Stomach smooth muscle (tissue), 2 donors: ENCODE data around the gene NCS1.
A peak's percentile ranks its signal among the peaks of the same experiment; 100 is the strongest.
"Not testable (repeated sequence)": the region's sequence is repeated elsewhere in the genome, so short reads cannot be mapped to it uniquely, and the experiment has no call there.

Source experiments
- H3K27ac ChIP-seq: one replicate; pipeline ENCODE4 v1.7.0; 2013; ENCODE audit warnings: mild to moderate bottlenecking, low read length, inconsistent platforms
- H3K27me3 ChIP-seq, 2 donors: one replicate each; pipeline ENCODE4 v1.7.0; 2013; ENCODE audit warnings: low read length in 2 of 2; ENCODE audit not compliant: insufficient read depth in 2 of 2, control insufficient read depth in 1 of 2
- H3K36me3 ChIP-seq, 2 donors: one replicate each; pipeline ENCODE4 v1.7.0; 2013; ENCODE audit warnings: low read length in 2 of 2; ENCODE audit not compliant: control insufficient read depth in 2 of 2, insufficient read depth in 2 of 2
- H3K4me1 ChIP-seq: one replicate; pipeline ENCODE4 v1.7.0; 2013; ENCODE audit warnings: low read length; ENCODE audit not compliant: control insufficient read depth, insufficient read depth
- H3K4me3 ChIP-seq, 2 donors: one replicate each; pipeline ENCODE4 v1.7.0; 2013; ENCODE audit warnings: low read length in 2 of 2
- H3K9ac ChIP-seq, 2 donors: one replicate each; pipeline ENCODE4 v1.7.0; 2013; ENCODE audit warnings: low read length in 2 of 2, mild to moderate bottlenecking in 1 of 2
- H3K9me3 ChIP-seq, 2 donors: one replicate each; pipeline ENCODE4 v1.7.0; 2013; ENCODE audit warnings: low read length in 2 of 2; ENCODE audit not compliant: control insufficient read depth in 2 of 2
- donor health status: healthy.
- donor health status: Pancreatic carcinoma.

NCS1 gene

DNA sequence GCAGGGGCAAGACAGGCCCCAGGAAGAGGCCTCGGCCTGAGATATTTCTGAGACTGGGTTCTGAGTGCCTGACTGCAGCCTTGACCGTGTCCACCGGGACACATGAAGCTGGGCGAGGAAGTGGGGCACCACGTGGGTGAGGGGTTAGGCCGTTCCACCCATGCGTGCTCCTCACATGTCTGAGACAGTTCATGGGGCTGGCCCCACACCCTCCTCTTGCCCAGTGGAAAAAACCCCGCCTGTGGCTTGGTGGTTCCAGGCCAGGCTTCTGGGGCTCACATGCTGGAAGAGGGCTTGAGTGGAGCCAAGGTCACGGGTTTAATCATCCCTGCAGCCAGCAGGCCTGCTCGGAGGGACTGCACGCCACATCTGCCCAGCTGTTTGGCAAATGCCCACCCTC, 104.8 kb downstream of the NCS1 start:
- H3K27ac ChIP-seq = no peak overlapping the region

GRCh38 chr9:130277525-130277924, 105.3 kb downstream of the NCS1 start:
- H3K27me3 ChIP-seq = not testable (repeated sequence)

More for the DNA sequence above, 104.8 kb downstream of the NCS1 start:
- Histone ChIP-seq H3K36me3 (no peaks in the 10 kb centered on the region), H3K27me3 (no peaks in the 10 kb centered on the region), H3K9me3 (no peaks in the 10 kb centered on the region), H3K4me3 (no peak overlapping the region), H3K4me1 (peaks cover 7% of the 10 kb centered on the region), H3K9ac (no peak overlapping the region)

DNA sequence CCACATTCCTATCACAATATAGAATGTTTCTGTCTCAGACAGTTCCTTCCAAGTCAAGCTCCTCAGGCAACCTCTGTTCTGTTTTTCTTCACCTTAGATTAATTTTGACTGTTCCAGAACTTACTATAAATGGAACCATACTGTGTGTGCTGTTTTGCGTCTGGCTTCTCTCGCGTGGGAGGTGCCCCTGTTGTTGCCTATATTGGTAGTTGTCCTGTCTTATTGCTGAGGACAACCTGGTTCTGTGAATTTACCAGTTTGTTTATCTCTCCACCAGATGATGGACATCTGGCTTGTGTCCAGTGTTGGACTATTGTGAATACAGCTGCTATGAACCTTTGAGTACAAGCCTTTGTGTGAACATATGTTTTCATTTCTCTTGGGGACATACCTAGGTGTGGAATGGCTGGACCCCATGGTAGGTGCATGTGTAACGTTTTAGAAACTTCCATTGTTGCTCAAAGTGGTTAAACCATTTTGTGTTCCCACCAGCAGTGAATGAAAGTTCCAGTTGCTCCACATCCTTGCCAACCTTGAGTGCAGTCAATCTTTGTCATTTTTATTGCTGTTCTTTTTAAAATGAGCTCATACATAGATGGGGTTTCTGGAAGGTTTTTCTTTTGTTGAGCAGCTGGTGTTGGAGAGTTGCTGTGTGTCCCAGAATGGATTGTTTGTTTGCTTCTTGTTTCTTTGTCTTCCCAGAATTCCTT, 111.5 kb downstream of the NCS1 start:
- peaks cover 3 to 8% of the 10 kb centered on the region in 2 donors for H3K36me3 ChIP-seq
- peak overlapping the region; percentile 31 for H3K27ac ChIP-seq
- peaks cover 43% of the 10 kb centered on the region for H3K4me1 ChIP-seq
- no peak overlapping the region for H3K4me3 ChIP-seq
- H3K9me3 ChIP-seq = no peaks in the 10 kb centered on the region
- H3K27me3 ChIP-seq = no peaks in the 10 kb centered on the region
- no peak overlapping the region for H3K9ac ChIP-seq

More at GRCh38 chr9:130277525-130277924, 105.3 kb downstream of the NCS1 start:
- not testable (repeated sequence) for H3K36me3 ChIP-seq, H3K27ac ChIP-seq, H3K9me3 ChIP-seq, H3K4me3 ChIP-seq, H3K9ac ChIP-seq
- H3K4me1 ChIP-seq = peaks cover 13% of the 10 kb centered on the region

DNA sequence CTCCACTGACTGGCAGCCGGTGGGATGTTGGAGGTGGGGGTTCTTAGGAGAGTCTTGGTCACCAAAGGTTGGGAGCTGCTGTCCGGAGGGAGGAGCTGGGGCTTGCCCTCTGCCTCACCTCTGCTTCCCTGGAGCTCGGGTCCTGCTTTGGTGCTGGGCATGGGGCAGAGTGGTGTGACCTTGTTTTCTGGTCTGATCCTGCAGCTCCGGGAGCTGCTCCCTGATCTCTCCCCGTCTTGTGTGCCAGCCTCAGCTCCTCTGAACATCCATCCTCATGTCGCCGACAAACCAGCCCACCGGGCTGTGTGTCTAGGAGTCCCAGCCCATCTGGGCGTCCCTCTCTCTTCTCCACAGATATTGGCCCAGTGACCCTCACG, 112.0 kb downstream of the NCS1 start:
- peaks cover 3 to 8% of the 10 kb centered on the region in 2 donors for H3K36me3 ChIP-seq
- peaks cover 46% of the 10 kb centered on the region for H3K4me1 ChIP-seq
- H3K27me3 ChIP-seq = no peaks in the 10 kb centered on the region
- no peaks in the 10 kb centered on the region for H3K9me3 ChIP-seq
- H3K27ac ChIP-seq = peak overlapping the region; percentile 31
- no peak overlapping the region for H3K9ac ChIP-seq
- H3K4me3 ChIP-seq = no peak overlapping the region

DNA sequence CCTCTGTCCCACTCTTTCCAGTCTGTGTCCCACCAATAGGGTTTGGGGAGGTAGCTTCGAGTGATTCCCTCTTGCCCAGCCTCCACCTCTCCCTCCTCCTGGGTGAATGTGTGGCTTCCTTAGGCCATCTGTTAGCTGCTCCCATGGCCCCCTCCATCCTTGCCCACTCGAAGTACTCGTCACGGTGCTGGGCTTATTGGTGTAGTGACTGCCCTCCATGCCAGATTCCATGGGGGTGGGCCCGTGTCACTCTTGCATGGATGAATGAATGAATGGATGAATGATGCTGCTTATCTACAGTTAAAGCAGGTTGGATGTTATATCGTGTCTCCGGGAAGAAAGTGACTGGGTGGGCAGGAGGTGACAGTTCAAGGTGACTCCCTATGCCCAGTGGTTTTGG, 112.5 kb downstream of the NCS1 start:
- H3K9me3 ChIP-seq = no peaks in the 10 kb centered on the region
- no peak overlapping the region for H3K9ac ChIP-seq
- peaks cover 51% of the 10 kb centered on the region for H3K4me1 ChIP-seq
- no peak overlapping the region for H3K27ac ChIP-seq
- no peaks in the 10 kb centered on the region for H3K27me3 ChIP-seq
- H3K4me3 ChIP-seq = no peak overlapping the region
- peaks cover 3 to 8% of the 10 kb centered on the region in 2 donors for H3K36me3 ChIP-seq

GRCh38 chr9:130285271-130285670, 113.1 kb downstream of the NCS1 start:
- Histone ChIP-seq H3K27me3 (no peaks in the 10 kb centered on the region), H3K9me3 (no peaks in the 10 kb centered on the region), H3K9ac (no peak overlapping the region), H3K27ac (no peak overlapping the region), H3K36me3 (peaks cover 3 to 8% of the 10 kb centered on the region in 2 donors), H3K4me3 (no peak overlapping the region), H3K4me1 (peaks cover 53% of the 10 kb centered on the region)

DNA sequence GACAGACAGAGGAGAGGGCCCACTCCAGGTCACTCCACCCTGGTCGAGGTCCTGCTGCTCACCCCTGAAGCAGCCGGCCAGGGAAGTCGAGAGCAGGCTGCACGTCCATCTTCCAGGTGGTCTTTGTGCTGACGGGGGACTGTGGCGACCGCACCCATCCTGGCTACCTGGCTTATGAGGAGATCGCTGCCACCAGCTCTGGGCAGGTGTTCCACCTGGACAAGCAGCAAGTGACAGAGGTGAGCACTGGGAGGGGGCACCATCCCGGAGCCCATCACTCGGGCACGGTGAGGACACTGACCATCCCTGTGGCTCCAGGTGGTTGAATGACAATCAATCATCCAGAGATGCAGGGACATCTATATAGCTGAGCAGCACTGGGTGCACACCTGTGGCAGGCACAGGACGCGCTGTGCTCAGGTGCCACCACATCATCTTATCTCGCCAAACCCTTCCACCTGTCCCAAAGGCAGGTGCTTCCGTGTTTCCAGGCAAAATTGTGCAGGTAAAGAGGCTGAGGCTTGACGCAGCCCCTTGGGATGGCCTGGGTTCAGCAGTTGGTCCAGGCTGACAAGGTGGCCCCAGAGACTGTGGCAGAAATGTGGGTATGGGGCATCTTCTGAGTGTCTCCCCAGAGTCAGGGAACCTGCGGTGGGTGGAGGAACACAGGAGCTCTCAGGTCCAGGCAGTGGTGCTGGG, 114.0 kb downstream of the NCS1 start:
- H3K4me1 ChIP-seq = peaks cover 53% of the 10 kb centered on the region
- no peaks in the 10 kb centered on the region for H3K9me3 ChIP-seq
- no peaks in the 10 kb centered on the region for H3K27me3 ChIP-seq
- H3K27ac ChIP-seq = no peak overlapping the region
- H3K4me3 ChIP-seq = no peak overlapping the region
- H3K36me3 ChIP-seq = peaks cover 3 to 8% of the 10 kb centered on the region in 2 donors
- H3K9ac ChIP-seq = no peak overlapping the region
